Right hindlimb (tissue), 1 donor: ENCODE results near the gene NPEPL1.
A peak's percentile ranks its signal among the peaks of the same experiment; 100 is the strongest.

Experiments used
- DNase-seq: peaks from one replicate; pipeline ENCODE4 v3.0.0-alpha.2; 2018

NPEPL1 gene

DNA sequence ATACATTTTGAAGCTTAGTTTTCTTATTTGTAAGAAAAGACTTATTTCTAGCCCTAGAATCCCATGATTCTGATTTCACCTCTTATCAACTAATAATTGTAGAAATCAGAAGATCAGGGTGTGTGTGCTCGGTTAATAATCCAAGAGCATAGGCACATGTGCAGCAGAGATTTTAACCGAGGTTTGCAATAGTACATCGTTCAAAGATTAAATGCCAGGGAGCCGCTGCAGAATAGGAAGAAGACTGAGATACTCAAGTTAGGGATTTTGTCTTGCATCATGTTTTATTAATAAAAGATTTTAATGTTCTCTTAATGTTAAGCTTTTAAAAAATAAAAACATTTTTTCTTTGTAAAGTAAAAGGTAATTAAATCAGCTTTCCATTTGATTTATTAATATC is 34.6 kb upstream of the NPEPL1 start:
- no peak for DNase-seq

DNA sequence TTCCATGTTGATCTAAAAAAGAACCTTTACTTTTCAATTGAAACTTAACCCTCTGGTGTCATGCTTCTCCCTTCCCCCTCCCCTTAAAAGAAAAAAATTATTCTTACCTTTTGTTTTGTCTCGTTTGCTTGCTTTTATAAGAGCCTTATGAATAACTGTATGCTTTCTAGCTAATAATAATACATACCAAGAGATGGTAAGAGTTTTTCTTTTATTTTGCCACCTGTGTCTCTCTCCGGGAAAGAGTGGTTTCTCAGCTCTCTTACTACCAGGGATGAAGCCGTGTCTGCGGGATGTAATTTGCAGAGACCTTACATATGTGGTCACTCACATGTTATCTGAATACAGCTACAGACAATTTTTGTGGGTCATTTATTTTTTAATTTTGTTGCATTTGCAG is 33.8 kb upstream of the NPEPL1 start:
- DNase-seq, result no peak

DNA sequence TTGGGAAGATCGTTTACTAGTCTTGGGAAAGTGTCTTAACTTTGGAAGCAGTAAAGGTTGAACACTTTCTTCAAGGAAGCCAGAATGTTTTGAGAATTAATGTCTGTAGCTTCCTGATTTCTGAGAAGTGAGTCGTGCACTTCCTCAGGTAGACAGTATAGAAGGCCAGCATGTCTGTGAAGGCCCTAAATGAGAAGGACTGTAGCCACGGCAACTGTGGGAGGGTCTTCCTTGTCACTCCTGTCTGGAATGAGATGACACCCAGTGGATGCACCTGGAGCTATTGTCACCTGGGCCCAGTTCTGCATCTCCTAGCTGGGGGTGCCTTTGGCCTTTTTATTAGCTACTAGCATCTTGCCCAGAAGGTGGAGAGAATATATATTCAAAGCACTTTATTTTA is 32.8 kb upstream of the NPEPL1 start:
- no peak for DNase-seq

DNA sequence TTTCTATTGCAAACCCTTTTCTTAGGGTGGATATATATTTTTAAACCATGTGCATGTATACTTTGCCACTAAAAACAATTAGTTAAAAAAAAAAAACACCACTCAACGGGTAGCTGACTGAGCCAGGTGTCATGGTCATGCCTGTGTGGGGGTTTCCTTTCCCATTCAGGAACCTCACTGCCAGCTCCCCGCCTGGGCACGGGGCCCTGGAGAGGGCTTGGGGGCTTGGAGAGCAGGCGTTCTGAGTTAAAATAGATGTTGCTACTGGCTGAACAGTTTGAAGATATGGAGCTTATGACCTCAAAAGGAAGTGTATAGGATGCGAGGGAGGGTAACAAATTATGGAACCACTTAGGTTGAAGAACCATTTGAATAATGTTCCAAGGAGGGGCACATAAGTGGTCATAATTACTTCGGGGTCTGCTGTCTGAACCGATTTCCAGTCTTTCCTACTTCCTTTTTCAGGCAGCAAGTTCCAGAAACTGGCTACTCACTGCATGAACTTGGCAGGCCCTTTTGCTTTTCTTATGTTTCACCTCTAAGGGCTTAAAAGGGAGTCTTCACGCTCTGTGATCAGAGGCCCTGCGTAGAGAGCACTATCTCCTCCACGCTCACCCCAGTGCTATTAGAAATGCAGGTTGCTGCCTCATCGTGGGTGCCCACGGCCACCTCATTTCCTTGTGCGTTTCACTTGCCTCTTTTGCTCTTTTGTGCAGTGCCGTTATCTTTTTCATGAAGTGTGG is 31.6 kb upstream of the NPEPL1 start:
- DNase-seq, result peak; percentile 52

- DNase-seq, result no peak
These were observed 30.8 kb upstream of the NPEPL1 start for GRCh38 chr20:58661598-58662473.

GRCh38 chr20:58664331-58664730 is 28.3 kb upstream of the NPEPL1 start:
- DNase-seq, result no peak

GRCh38 chr20:58664883-58665282 is 27.7 kb upstream of the NPEPL1 start:
- DNase-seq, result no peak

DNA sequence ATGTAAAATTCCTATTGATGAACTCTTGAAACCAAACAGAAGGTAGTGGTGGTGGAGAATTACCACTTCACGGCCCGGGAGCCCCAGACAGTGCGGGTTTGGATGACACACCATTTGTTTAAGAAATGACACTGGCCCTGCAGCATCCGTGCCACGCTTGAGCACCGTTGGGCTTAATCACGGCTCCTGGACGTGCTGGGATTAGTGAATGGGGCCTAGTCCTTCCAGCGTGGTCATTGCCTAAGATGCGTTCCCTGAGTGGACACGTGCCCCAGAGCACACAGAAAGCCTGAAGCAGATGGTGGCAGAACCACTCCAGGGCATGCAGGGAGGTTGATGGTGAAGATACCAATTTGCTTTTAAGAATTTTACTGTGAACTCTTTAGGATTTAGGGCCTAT is 27.0 kb upstream of the NPEPL1 start:
- DNase-seq, result no peak

DNA sequence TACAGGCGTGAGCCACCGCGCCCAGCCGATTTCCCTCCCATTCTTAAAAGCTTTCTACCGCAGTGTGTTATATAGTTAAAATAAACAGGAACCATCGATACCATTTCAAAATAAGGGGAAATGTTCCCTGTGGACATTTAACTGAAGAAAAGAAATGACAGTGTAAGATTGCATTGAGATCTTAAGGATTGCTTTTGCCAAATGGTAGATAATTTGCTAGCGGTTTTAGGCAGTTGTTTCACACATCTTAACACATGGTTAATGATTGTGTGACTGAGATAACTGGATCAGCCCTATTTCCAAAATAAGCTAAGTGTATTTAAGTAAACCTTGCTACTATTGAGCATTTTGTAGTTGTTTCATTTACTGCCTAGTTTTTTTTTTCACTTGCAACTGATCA is 25.9 kb upstream of the NPEPL1 start:
- DNase-seq, result no peak

- DNase-seq, result no peak
These were observed 24.6 kb upstream of the NPEPL1 start for GRCh38 chr20:58667975-58668374.

DNA sequence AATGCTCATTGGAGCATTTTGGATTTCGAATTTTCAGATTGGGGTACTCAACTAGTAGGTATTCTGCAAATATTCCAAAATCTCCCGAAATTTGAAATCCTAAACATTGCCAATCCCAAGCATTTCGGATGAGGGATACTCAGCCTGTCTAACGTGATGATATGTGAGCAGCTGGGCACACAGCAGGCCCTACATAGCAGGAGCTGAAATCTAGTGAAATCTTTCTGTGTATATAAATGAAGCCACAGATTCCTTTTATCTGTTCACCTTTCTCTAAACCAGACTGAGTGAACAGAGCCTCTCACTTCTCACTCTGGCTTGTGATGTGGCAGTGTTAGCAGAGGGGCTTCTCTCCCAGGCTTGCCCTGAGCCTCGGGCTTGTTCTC is 23.7 kb upstream of the NPEPL1 start:
- DNase-seq, result no peak

GRCh38 chr20:58669287-58670006 is 23.2 kb upstream of the NPEPL1 start:
- no peak for DNase-seq

- DNase-seq, result no peak
These were observed 22.5 kb upstream of the NPEPL1 start for GRCh38 chr20:58670102-58670501.

- DNase-seq, result no peak
These were observed 21.9 kb upstream of the NPEPL1 start for GRCh38 chr20:58670659-58671058.

- DNase-seq, result no peak
These were observed 19.5 kb upstream of the NPEPL1 start for GRCh38 chr20:58673119-58673518.

GRCh38 chr20:58675146-58675584 is 17.4 kb upstream of the NPEPL1 start:
- no peak for DNase-seq

- no peak for DNase-seq
These were observed 17.0 kb upstream of the NPEPL1 start for GRCh38 chr20:58675641-58676040.

DNA sequence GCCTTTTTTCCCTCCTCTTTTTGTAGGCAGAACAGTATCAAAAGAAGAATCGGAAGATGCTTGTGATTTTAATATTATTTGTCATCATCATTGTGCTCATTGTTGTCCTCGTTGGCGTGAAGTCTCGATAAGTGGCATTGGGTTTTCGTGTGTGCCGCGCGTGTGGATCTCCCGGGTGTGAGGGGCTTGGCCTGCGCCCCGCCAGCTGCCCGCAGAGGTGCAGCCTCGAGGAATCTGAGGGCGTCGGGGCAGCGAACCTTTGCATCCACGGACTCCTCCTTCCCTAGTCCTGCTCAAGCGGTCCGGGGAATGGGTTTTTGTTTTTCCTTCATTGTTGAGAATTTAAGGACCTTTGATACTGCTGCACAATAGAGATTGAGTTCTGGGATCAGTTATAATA is 16.4 kb upstream of the NPEPL1 start:
- no peak for DNase-seq

GRCh38 chr20:58677079-58677604 is 15.5 kb upstream of the NPEPL1 start:
- no peak for DNase-seq

- DNase-seq, result no peak
These were observed 14.8 kb upstream of the NPEPL1 start for GRCh38 chr20:58677808-58678207.

GRCh38 chr20:58678806-58679205 is 13.8 kb upstream of the NPEPL1 start:
- no peak for DNase-seq

DNA sequence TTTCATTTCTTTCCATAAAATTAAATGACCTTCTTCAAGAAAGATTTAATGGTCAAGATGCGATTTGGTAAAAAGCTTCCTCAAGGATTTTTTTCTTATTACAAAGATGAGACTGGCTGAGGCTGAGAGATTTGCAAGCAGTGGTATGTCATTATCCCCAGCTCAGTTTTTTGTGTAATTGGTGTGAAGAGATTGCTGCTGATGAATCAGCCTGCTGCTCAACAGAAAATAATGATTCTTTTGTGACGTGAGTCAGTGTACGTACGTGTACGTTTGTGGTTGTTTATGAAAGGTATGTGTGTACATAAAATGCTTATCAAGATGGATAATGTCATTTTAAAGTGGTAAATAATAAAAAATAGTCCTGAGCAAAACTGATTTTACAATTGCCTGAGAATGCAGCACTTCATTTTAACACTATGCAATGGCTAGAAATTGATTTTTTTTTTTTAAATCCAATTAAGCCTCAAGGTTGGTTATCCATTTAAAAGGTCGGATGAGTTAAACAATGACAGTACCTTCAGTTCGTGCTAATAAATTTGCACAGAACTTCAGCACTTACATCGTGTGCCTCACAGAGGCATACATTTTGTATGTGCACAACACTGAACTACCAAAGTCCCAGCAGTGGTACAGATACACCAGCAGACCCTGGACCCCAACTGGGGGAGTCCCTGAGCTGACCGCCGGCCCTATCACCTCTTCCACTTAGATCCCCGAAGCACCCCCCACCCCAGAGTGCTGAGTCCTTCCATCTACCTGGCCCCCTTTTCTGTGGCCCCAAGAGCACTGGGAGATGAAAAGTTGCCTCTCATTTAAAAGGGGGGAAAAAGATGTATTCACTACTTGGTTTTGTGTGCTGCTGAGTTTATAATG is 9.7 kb upstream of the NPEPL1 start:
- DNase-seq, result no peak
